HEK293 (cell line): ENCODE results near the gene SDHAF1.

ENCODE experiments used
- CTCF ChIA-PET: fragments of 350-600 bp; formaldehyde crosslinking; extraction: SDS; loops from one replicate; lab custom pipeline; 2021; ENCODE audit warnings: antibody characterized with exemption; lab: Yijun Ruan, JAX
- POLR2A ChIA-PET: fragments of 300-600 bp; formaldehyde crosslinking; extraction: SDS; loops from one replicate; lab custom pipeline; 2020; ENCODE audit warnings: antibody characterized with exemption, inconsistent platforms; lab: Yijun Ruan, JAX
- H3K27ac ChIP-seq: fragments of 200-500 bp; sonication (Bioruptor generic); 2 replicates; pipeline ENCODE4 v1.5.1; 2014; ENCODE audit warnings: low read depth, low read length, control low read depth, inconsistent platforms; ENCODE audit errors: extremely low read depth
- H3K36me3 ChIP-seq, 2 experiments: fragments of 200-500 bp in 1 of 2; sonication (Bioruptor generic) in 1 of 2; 1 replicate in 1 of 2; 2 replicates in 1 of 2; pipeline ENCODE4 v1.5.1; 2014 to 2017; ENCODE audit warnings: inconsistent platforms in 2 of 2, low read length in 2 of 2; ENCODE audit not compliant: control insufficient read depth in 2 of 2, insufficient read depth in 1 of 2
- H3K4me1 ChIP-seq: fragments of 200-500 bp; sonication (Bioruptor generic); 2 replicates; pipeline ENCODE4 v1.5.1; 2014; ENCODE audit warnings: mild to moderate bottlenecking, low read length, inconsistent platforms; ENCODE audit not compliant: control insufficient read depth, insufficient read depth
- H3K4me3 ChIP-seq: 2 replicates; pipeline ENCODE4 v1.5.1; 2011; ENCODE audit warnings: low read depth, mild to moderate bottlenecking, control low read depth, low read length, moderate library complexity
- H3K9me3 ChIP-seq: fragments of 200-500 bp; sonication (Bioruptor generic); 2 replicates; pipeline ENCODE4 v1.5.1; 2014; ENCODE audit warnings: low read depth, low read length, inconsistent platforms; ENCODE audit not compliant: control insufficient read depth, insufficient read depth
- KLF1 ChIP-seq: fragments of 450-650 bp; formaldehyde crosslinking; IDR thresholded peaks from 2 replicates; pipeline ENCODE4 v1.5.1; 2016; ENCODE audit warnings: missing biosample characterization, missing genetic modification characterization
- KLF10 ChIP-seq: fragments of 450-650 bp; IDR thresholded peaks from 2 replicates; pipeline ENCODE4 v1.5.1; 2018; ENCODE audit warnings: missing biosample characterization, mild to moderate bottlenecking, missing genetic modification characterization
- YY2 ChIP-seq: fragments of 450-650 bp; formaldehyde crosslinking; IDR thresholded peaks from 2 replicates; pipeline ENCODE4 v1.5.1; 2016; ENCODE audit warnings: missing biosample characterization, missing genetic modification characterization
- ZNF121 ChIP-seq: fragments of 450-650 bp; formaldehyde crosslinking; IDR thresholded peaks from 2 replicates; pipeline ENCODE4 v1.5.1; 2016; ENCODE audit warnings: missing biosample characterization, missing genetic modification characterization
- ZNF23 ChIP-seq: fragments of 450-650 bp; formaldehyde crosslinking; IDR thresholded peaks from 2 replicates; pipeline ENCODE4 v1.5.1; 2016; ENCODE audit warnings: missing biosample characterization, missing genetic modification characterization, borderline replicate concordance
- ZNF354C ChIP-seq: fragments of 450-650 bp; formaldehyde crosslinking; IDR thresholded peaks from 2 replicates; pipeline ENCODE4 v1.5.1; 2016; ENCODE audit warnings: missing biosample characterization, missing genetic modification characterization, low read depth, borderline replicate concordance
- ZNF792 ChIP-seq: fragments of 450-650 bp; formaldehyde crosslinking; IDR thresholded peaks from 2 replicates; pipeline ENCODE4 v1.5.1; 2016; ENCODE audit warnings: missing biosample characterization, missing genetic modification characterization
- ZNF843 ChIP-seq: fragments of 450-650 bp; formaldehyde crosslinking; IDR thresholded peaks from 2 replicates; pipeline ENCODE4 v1.5.1; 2016; ENCODE audit warnings: missing biosample characterization, missing genetic modification characterization
- TF ChIP-seq, protein P1 (sequence below): fragments of 450-650 bp; formaldehyde crosslinking; IDR thresholded peaks from 2 replicates; pipeline ENCODE4 v1.5.1; 2016; ENCODE audit warnings: missing biosample characterization, missing genetic modification characterization
- TF ChIP-seq, protein P2 (sequence below): fragments of 450-650 bp; formaldehyde crosslinking; IDR thresholded peaks from 2 replicates; pipeline ENCODE4 v1.5.1; 2017; ENCODE audit warnings: missing biosample characterization, mild to moderate bottlenecking, missing genetic modification characterization, moderate library complexity
- TF ChIP-seq, protein P3 (sequence below): fragments of 450-650 bp; formaldehyde crosslinking; IDR thresholded peaks from 2 replicates; pipeline ENCODE4 v1.5.1; 2016; ENCODE audit warnings: missing biosample characterization, missing genetic modification characterization
- TF ChIP-seq, protein P4 (sequence below): fragments of 450-650 bp; formaldehyde crosslinking; IDR thresholded peaks from 2 replicates; pipeline ENCODE4 v1.5.1; 2016; ENCODE audit warnings: missing biosample characterization, missing genetic modification characterization

Gene SDHAF1

DNA sequence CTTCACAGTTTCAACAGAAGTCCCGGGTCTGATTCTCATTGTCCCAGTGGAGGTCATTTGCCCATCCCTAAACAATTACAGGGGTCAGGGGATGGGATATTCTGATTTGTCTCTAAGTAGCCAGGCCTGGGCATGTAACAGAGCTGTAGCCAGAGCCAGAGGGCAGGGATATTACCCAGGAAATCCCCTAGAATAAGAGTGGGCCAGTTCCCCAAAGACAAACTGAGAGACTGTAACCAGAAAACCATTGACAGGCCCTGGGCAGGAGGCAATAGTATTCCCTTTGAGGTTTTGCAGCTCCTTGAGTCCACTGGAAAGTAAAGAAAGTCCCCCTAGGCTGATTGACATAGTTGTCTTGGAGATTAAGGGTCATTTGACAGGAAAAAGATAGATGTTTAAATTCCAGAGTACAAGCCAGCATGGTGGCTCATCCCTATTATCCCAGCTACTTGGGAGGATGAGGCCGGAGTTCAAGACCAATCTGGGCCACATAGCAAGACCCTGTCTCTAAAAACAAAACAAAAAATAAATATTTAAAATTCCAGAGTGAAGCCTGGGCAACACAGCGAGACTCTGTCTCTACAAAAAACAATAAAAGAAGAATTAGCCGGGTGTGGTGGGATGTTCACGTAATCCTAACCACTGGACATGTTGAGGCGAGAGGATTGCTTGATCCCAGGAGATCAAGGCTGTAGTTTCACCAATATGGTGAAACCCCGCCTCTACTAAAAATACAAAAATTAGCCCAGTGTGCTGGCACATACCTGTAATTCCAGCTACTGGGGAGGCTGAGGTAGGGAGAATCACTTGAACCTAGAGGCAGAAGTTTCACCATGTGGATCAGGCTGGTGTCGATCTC lies 1.9 kb upstream of the SDHAF1 start:
- Histone ChIP-seq H3K36me3 (peaks cover 14 to 16% of the 10 kb centered on the region in 2 experiments), H3K27ac (no peak overlapping the region; the same call in 1 of the 2 replicates)
- TF ChIP-seq, protein P1, sequence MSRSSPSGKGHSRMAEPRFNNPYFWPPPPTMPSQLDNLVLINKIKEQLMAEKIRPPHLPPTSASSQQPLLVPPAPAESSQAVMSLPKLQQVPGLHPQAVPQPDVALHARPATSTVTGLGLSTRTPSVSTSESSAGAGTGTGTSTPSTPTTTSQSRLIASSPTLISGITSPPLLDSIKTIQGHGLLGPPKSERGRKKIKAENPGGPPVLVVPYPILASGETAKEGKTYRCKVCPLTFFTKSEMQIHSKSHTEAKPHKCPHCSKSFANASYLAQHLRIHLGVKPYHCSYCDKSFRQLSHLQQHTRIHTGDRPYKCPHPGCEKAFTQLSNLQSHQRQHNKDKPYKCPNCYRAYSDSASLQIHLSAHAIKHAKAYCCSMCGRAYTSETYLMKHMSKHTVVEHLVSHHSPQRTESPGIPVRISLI (tag by site-specific recombination) = no peak
- peak; percentile 23; the same call in 1 of the 2 replicates for TF ChIP-seq ZNF121 (tag by site-specific recombination)
- TF ChIP-seq, all 188 proteins: peak for 1
- ChIA-PET POLR2A (interaction anchor here (0.6 to 2.3 kb wide), 3 partner anchors 21 to 245 kb away, joined by 3 to 11 read pairs (median 3); partner anchors contain the start of genes ALKBH6 and LIN37), CTCF (interaction anchor here (0.7 to 1.4 kb wide), 5 partner anchors 45 to 219 kb away, joined by 3 to 4 read pairs (median 4); no protein-coding TSS in a partner anchor)
- Histone ChIP-seq H3K4me1 (peaks cover 16% of the 10 kb centered on the region), H3K9me3 (no peaks in the 10 kb centered on the region), H3K4me3 (no peak overlapping the region)

DNA sequence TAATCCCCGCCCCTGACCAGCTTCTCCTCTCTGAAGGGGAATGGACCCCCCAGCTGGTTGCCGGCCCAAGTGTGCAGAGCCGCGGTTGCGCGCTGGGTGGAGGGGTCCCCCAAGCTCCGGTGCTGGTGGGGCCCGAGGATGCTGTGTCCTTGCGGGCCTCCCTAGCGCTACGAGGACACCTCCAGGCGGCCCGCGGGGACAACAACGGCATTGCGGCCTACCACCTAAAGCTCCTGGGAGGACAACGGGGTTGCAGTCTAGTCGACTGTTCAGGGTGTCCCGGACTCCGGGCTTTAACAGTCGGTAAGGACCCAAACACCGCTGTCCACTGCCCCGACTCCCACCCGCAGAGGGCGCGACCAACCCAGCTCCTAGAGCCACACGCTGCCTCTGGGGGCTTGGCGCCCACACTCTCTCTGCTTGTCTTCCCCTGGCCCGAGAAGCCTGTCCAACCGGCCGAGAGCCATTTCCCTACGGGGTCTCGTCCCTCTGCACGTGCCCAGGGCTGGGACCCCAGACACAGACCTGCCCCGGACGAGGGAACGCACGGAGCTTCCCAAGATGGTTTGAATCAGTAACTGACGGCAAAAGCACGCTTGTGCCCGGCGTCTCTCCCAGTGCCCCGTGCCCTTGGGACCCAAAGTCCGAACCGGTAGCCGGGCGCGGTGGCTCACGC lies 927 bp upstream of the SDHAF1 start:
- H3K27ac ChIP-seq = peak overlapping the region; percentile 29; the same call in 1 of the 2 replicates
- POLR2A ChIA-PET = interaction anchor here (0.6 to 2.3 kb wide), 4 partner anchors 20 to 246 kb away, joined by 3 to 11 read pairs (median 6); partner anchors contain the start of genes ALKBH6 and LIN37
- CTCF ChIA-PET = interaction anchor here (0.7 to 3.9 kb wide), 11 partner anchors 9 to 1018 kb away, joined by 3 to 11 read pairs (median 4); no protein-coding TSS in a partner anchor
- H3K36me3 ChIP-seq = peaks cover 19 to 24% of the 10 kb centered on the region in 2 experiments
- H3K4me1 ChIP-seq = peaks cover 19% of the 10 kb centered on the region
- no peak overlapping the region for H3K4me3 ChIP-seq
- no peak for TF ChIP-seq ZNF843
- no peak for TF ChIP-seq ZNF354C (tag by site-specific recombination)
- 0 out of 2 replicates have a peak, but pooled peaks have one; percentile 12 for TF ChIP-seq ZNF792 (tag by site-specific recombination)
- TF ChIP-seq KLF1 = no peak
- TF ChIP-seq KLF10 = no peak
- no peak for TF ChIP-seq YY2 (tag by site-specific recombination)
- TF ChIP-seq, protein P2, sequence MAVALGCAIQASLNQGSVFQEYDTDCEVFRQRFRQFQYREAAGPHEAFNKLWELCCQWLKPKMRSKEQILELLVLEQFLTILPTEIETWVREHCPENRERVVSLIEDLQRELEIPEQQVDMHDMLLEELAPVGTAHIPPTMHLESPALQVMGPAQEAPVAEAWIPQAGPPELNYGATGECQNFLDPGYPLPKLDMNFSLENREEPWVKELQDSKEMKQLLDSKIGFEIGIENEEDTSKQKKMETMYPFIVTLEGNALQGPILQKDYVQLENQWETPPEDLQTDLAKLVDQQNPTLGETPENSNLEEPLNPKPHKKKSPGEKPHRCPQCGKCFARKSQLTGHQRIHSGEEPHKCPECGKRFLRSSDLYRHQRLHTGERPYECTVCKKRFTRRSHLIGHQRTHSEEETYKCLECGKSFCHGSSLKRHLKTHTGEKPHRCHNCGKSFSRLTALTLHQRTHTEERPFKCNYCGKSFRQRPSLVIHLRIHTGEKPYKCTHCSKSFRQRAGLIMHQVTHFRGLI (tag by site-specific recombination) = no peak
- TF ChIP-seq ZNF23 (tag by site-specific recombination) = 0 out of 2 replicates have a peak, but pooled peaks have one; percentile 29
- TF ChIP-seq, protein P3, sequence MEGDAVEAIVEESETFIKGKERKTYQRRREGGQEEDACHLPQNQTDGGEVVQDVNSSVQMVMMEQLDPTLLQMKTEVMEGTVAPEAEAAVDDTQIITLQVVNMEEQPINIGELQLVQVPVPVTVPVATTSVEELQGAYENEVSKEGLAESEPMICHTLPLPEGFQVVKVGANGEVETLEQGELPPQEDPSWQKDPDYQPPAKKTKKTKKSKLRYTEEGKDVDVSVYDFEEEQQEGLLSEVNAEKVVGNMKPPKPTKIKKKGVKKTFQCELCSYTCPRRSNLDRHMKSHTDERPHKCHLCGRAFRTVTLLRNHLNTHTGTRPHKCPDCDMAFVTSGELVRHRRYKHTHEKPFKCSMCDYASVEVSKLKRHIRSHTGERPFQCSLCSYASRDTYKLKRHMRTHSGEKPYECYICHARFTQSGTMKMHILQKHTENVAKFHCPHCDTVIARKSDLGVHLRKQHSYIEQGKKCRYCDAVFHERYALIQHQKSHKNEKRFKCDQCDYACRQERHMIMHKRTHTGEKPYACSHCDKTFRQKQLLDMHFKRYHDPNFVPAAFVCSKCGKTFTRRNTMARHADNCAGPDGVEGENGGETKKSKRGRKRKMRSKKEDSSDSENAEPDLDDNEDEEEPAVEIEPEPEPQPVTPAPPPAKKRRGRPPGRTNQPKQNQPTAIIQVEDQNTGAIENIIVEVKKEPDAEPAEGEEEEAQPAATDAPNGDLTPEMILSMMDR (tag by site-specific recombination) = 0 out of 2 replicates have a peak, but pooled peaks have one; percentile 18
- TF ChIP-seq, protein P4, sequence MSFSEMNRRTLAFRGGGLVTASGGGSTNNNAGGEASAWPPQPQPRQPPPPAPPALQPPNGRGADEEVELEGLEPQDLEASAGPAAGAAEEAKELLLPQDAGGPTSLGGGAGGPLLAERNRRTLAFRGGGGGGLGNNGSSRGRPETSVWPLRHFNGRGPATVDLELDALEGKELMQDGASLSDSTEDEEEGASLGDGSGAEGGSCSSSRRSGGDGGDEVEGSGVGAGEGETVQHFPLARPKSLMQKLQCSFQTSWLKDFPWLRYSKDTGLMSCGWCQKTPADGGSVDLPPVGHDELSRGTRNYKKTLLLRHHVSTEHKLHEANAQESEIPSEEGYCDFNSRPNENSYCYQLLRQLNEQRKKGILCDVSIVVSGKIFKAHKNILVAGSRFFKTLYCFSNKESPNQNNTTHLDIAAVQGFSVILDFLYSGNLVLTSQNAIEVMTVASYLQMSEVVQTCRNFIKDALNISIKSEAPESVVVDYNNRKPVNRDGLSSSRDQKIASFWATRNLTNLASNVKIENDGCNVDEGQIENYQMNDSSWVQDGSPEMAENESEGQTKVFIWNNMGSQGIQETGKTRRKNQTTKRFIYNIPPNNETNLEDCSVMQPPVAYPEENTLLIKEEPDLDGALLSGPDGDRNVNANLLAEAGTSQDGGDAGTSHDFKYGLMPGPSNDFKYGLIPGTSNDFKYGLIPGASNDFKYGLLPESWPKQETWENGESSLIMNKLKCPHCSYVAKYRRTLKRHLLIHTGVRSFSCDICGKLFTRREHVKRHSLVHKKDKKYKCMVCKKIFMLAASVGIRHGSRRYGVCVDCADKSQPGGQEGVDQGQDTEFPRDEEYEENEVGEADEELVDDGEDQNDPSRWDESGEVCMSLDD (tag by site-specific recombination) = peak; percentile 65; the same call in 1 of the 2 replicates
- no peaks in the 10 kb centered on the region for H3K9me3 ChIP-seq
